ENCODE results near the gene DNAJB8. TPM values are rescaled to one million over a fixed set of nuclear protein-coding genes. Genes with fewer than 3 reads are reported as not detected.

Gene DNAJB8
- total RNA-seq, 1 donor from 2014 or later = not detected

DNA sequence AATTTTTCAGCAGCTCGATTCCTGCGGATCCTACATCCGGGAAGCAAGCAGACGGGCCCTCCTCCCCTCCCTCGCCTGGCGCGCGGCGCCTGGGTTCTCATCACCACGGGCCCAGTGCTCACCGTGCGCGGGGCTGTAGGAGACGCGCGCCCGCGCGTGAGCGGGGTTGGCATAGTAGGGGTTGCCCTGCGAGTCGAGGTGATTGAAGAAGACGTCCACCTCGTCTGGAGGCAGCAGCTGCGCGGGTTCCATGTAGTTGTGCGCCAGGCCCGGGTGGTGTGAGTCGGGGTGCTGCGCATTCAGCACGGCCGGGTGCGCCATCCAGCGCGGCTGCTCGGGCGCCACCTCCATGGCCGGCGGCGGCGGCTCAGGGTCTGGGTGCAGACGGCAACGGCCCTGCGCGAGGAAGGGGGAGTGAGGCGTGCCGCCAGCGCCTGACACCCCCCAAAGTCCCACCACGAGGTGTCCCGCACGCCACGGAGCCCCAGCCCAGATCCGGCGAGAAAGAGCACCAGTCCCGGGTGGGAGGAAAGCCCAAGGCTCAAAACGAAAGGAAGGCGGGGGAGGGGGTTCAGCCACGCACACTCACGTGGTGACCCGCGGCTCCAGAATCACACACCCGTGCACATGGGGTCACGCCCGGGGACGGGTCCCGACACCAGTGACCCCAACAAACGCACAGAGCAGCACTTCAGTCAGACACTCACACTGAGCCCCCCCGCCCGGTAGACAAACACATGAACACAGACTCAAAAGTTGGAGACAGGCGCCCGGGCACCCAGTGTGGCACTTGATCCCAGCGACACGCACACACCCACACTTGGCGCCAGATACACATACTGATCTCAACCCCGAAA lies 20.2 kb upstream of the DNAJB8 start:
- Mint-ChIP-seq H3K36me3 (ENCODE audit: unreplicated experiment) (no peaks in the 10 kb centered on the region), H3K27ac (ENCODE audit: unreplicated experiment) (no peak overlapping the region)

DNA sequence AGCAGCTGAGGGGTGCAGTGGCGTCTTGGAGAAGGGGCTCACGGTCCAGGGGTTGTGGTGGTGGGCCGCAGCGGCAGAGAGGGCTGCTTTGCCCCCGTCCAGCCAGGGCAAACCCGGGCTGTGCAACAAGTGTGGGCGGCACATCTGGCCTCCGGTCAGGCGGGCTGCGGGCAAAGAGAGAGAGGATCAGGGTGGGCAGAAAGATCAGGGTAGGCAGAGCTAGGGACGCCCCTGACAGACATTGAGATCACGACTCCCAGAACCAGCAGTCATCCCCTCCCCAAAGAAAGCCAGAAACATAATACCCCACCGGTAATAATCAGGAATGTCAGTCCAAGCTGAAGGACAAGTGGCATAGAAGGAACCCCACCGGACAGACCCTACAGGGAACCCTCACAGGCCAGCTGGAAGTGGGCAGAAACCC lies 19.5 kb upstream of the DNAJB8 start:
- no peak overlapping the region for H3K27ac Mint-ChIP-seq (ENCODE audit: unreplicated experiment)
- H3K9me3 Mint-ChIP-seq (ENCODE audit: unreplicated experiment) = no peaks in the 10 kb centered on the region
- H3K4me3 Mint-ChIP-seq (ENCODE audit: unreplicated experiment) = peak overlapping the region; percentile 78
- peaks cover 33% of the 10 kb centered on the region for H3K27me3 Mint-ChIP-seq (ENCODE audit: unreplicated experiment)
- H3K36me3 Mint-ChIP-seq (ENCODE audit: unreplicated experiment) = no peaks in the 10 kb centered on the region
- no peak for DNase-seq (ENCODE audit: extremely low spot score, unreplicated experiment)
- H3K4me1 Mint-ChIP-seq (ENCODE audit: unreplicated experiment) = peaks cover 43% of the 10 kb centered on the region
- TF ChIP-seq CTCF (IDR thresholded peaks at IDR 0.05) = no peak

More for the DNA sequence above, 20.2 kb upstream of the DNAJB8 start:
- no peak for TF ChIP-seq CTCF (IDR thresholded peaks at IDR 0.05)
- peaks cover 43% of the 10 kb centered on the region for H3K4me1 Mint-ChIP-seq (ENCODE audit: unreplicated experiment)
- H3K4me3 Mint-ChIP-seq (ENCODE audit: unreplicated experiment) = peak overlapping the region; percentile 78
- no peak for DNase-seq (ENCODE audit: extremely low spot score, unreplicated experiment)
- H3K9me3 Mint-ChIP-seq (ENCODE audit: unreplicated experiment) = no peaks in the 10 kb centered on the region
- peaks cover 38% of the 10 kb centered on the region for H3K27me3 Mint-ChIP-seq (ENCODE audit: unreplicated experiment)

DNA sequence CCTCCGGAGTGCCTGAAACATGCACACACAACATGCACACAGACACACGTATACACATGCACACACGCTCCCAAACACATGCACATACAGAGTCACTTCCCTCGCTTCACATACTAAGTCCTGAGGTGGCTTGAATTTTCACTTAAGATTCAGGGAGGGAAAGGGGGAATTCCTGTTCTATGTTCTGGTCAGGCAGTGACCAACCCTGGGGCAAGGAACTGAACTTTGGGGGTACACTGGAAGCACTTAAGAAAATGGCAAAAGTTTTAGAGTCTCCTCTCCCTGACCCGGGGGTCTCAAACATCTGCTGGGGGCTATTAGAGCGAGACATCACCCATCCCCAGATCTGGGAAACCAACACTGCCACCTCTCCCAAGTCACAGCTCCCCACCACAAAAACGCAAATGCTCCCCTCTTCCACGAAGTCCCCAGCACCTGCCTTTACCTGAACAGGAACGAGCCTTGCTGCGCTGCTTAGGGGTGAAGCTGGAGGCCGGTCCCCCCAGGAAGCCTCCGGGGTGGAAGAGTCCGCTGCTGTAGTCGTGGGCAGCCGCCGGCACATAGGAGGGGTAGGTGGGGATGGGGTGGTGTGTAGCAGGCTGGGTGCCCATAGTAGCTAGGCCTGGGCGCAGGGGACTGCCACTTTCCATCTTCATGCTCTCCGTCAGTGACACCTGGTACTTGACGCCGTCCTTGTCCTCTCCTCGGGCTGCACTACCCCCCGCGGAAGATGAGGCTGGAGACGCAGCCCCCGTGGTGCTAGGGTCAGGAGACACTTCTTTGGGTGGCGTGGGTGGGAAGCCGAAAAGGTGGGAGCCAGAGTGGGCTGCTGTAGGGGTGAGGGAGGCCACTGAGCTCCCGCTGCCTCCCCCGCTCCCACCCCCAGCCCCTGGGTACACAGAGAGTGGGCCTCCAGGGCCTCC lies 18.9 kb upstream of the DNAJB8 start:
- no peak for TF ChIP-seq CTCF (IDR thresholded peaks at IDR 0.05)

DNA sequence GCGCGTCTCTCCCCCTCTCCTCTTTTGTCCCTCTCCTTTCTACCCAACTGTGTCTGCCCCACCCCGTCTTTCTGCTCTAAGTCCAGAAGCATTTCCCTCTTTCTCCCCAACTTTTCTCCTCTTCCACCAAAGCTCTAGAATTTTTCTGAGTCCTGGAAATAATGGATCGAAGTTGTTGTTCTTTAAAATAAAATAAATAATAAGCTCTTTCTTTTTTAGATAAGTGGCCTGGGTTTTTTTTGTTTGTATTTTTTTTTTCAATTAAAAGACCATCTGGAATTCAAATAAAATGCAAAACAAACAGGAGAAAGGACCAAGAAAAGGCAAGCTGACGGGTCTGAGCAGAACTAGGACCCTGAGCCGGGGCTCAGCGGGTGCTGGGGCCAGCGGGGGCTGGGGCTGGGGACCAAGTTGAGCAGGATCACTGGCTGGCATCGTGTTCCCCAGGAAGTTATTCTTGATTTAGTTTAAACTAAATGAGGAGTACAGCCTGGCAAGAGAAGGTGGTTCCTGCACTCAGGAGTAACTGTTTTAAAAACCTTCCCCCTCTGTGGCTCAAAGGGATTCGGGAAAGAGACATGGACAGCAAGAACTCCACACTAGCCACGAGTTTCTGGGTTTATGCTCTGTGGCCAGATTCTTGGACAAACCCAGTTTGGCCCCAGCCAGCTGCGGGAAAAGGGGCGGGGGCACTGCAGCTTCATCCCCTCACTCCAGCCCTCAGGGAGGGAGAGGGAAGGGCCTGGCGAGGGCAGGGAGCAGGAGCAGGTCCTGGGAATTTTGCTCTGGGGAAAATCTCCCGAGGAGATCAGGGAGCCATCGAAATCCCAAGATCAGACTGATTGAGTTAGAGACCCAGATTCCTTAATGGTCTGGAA lies 18.0 kb upstream of the DNAJB8 start:
- peaks cover 20% of the 10 kb centered on the region for H3K27me3 Mint-ChIP-seq (ENCODE audit: unreplicated experiment)
- H3K27ac Mint-ChIP-seq (ENCODE audit: unreplicated experiment) = no peak overlapping the region
- no peak for DNase-seq (ENCODE audit: extremely low spot score, unreplicated experiment)
- TF ChIP-seq CTCF (IDR thresholded peaks at IDR 0.05) = no peak
- no peaks in the 10 kb centered on the region for H3K36me3 Mint-ChIP-seq (ENCODE audit: unreplicated experiment)
- H3K4me1 Mint-ChIP-seq (ENCODE audit: unreplicated experiment) = peaks cover 36% of the 10 kb centered on the region
- H3K4me3 Mint-ChIP-seq (ENCODE audit: unreplicated experiment) = no peak overlapping the region
- H3K9me3 Mint-ChIP-seq (ENCODE audit: unreplicated experiment) = no peaks in the 10 kb centered on the region

More for the DNA sequence above, 18.9 kb upstream of the DNAJB8 start:
- Mint-ChIP-seq H3K9me3 (ENCODE audit: unreplicated experiment) (no peaks in the 10 kb centered on the region), H3K27me3 (ENCODE audit: unreplicated experiment) (peaks cover 29% of the 10 kb centered on the region), H3K27ac (ENCODE audit: unreplicated experiment) (no peak overlapping the region), H3K36me3 (ENCODE audit: unreplicated experiment) (no peaks in the 10 kb centered on the region), H3K4me1 (ENCODE audit: unreplicated experiment) (peaks cover 43% of the 10 kb centered on the region), H3K4me3 (ENCODE audit: unreplicated experiment) (peak overlapping the region; percentile 78)
- DNase-seq (ENCODE audit: extremely low spot score, unreplicated experiment) = no peak
